HG03558 (cell line): Measurements from ENCODE around the gene CXXC5.

Source experiments
- ATAC-seq: cut with Tn5 transposase; IDR thresholded peaks from one replicate; pipeline ENCODE4 v1.9.1; 2021; ENCODE audit warnings: moderate number of reproducible peaks; ENCODE audit not compliant: unreplicated experiment; ENCODE audit errors: extremely low read depth

The CXXC5 gene

DNA sequence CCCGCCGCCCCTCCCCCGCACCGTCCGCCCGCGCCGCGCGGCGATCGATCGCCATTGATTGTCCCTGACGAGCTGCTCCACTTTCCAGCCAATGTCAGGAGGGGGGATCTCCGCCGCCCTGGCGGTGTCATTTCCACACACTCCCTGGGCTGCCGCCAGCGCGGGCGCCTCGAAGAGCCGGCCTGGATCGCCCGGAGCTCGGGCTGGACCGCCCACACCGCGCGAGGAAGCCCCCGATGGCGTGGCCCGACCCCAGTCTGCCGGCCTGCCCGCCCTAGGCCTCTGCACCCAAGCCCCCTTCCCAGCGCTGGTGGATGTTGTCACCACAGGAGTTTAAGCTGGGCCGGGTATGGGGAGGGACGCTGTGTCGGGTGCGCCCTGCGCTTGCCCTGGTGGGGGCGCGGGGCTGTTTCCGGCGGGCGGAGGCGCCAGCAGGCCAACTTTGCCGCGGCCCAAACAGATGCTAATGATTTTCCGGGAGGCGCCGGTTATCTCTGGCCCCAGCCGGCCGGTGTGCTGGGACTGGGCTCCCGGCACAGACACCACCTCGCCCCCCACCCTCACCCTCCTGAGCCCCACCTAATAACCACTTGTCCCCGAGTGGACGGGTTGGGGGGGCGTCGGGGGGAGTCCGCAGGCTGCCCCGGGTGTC, 10.6 kb upstream of the CXXC5 start:
- ATAC-seq: no peak

DNA sequence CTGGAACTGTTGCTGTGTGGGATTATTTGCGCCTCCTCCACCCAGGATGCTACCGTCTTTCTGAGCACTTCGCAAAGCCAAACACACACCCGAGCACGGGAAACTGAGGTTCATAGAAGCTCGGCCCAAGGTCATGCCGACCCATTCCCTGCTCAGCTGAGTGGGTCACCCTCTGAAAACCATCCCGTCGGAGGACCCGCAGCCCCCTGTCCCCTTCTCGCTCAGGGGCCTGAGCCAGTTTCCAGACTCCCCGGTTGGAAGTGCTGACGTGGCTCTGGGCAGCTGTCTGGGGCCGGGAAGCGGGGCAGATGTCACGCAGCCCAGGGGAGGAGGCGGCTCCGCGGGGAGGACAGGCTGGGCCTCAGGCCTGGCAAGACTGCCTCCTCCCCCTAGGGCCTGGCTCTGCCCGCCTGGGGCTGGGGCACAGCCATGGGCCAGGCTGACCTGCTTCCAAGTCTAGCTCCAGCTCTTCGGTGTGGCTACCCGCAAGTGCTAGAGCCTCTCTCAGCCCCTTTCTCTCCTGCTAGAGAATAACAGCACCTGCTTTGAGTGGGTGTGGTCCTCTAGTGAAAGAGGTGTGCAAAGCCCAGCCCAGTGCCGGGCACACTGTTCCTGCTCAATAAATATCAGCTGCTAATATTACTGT, 9.9 kb upstream of the CXXC5 start:
- ATAC-seq: no peak

DNA sequence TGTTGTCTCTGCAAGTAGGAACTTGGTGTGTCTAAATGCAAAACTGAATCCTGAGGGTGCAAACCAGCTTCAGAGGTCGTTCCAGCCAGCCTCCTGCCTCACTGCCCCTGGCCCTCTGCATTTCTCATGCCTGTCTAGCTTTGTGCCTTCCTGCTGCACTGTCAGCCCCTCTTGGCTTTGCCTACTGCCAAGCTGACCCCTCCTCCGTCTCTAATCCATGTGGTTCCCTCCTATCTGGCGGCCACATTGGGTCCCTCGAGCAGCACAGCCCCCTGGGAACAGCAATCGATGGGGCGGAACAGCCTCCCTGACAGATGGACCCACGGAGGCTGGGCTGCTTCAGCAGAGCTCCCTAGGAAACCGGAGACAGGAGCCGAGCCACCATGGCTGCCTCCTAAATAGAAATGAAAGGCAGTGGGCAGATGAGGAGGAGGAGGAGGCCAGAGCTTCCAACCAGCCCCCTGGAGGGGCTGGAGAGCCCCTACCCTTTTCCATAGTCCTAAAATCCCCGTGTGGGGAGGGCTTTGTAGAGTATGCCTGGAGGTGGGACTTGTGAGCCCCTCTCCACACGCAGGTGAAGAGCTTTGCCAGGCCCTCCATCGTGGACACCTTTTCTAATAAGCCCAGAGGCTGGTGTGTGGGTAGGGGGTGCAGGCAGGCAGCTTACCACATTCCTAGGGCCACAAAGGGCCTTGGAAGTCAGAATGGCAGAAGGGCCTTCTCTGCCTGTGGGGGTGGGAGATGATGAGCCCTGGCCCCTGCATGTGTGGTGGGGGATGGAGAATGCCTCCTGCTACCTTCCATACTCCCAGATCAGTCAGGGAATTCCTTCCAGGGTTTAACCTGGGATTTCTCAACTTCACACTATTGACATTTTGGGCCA, 9.2 kb upstream of the CXXC5 start:
- no peak for ATAC-seq

DNA sequence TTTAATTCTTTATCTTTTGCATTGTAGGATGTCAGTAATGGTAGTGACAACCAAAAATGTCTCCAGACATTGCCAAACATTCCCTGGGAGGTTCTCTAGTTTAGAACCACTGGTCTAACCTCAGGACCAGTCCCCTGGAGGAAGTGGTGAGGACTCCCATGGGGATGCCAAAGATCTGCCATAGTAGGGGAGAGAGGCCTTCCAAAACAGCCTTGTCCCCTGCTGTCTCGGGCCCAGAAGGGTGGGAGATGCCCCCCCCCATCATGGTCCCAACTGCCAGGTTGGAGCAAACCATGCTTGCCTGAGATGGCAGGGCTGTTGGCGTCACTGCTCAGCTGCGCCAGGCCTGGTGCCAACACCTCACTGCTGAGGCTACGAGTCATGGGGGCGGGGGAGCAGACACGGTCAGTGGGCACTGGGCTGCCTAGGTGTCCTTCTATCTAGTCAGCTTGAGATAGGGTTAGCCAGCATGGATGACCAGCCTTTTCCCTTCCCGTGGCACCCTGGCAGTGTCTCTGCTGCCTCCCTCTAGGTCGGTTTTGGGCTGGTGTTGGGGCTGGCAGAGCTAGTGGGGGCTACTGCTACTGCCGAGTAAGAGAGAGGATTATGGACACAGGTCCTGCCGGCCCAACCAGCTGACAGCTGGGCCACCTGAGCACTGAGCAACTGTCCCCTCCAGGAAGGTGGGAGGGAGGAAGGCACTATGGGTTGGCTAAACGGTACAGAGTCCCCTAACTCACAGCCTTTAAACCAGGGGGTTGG, 8.3 kb upstream of the CXXC5 start:
- ATAC-seq: no peak

DNA sequence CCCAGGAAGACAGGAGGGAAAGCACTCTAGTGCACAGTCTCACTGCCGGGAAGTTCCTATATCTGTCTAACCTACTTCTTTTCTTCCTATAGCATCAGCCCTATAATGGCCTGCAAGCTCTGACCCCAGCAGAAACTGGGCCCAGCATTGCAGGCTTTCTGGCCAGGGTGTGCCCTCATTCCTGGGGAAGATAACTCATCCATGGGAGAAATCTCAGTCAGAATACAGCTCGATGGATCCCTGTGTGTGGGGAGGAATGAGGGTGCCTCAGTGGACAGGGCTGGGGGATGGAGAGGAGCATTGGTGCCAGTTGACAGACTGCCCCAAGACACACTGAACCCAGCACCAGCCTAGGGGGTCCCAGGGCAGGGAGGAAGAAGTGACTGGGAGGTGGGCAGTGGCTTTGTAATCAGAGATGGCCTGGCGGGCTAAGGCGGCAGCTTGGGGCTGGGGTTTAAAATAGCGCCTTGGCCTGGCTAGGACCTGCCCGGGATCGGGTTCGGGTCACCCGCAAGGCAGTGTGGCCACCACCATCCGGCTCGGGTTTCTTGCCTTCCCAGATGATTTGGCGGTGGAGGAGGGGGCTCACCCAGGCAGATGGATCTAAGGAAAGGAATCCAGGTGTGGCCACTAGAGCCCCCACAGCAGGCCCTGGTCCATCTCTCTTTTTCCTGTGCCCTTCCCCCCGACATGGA, 7.6 kb upstream of the CXXC5 start:
- ATAC-seq: no peak

DNA sequence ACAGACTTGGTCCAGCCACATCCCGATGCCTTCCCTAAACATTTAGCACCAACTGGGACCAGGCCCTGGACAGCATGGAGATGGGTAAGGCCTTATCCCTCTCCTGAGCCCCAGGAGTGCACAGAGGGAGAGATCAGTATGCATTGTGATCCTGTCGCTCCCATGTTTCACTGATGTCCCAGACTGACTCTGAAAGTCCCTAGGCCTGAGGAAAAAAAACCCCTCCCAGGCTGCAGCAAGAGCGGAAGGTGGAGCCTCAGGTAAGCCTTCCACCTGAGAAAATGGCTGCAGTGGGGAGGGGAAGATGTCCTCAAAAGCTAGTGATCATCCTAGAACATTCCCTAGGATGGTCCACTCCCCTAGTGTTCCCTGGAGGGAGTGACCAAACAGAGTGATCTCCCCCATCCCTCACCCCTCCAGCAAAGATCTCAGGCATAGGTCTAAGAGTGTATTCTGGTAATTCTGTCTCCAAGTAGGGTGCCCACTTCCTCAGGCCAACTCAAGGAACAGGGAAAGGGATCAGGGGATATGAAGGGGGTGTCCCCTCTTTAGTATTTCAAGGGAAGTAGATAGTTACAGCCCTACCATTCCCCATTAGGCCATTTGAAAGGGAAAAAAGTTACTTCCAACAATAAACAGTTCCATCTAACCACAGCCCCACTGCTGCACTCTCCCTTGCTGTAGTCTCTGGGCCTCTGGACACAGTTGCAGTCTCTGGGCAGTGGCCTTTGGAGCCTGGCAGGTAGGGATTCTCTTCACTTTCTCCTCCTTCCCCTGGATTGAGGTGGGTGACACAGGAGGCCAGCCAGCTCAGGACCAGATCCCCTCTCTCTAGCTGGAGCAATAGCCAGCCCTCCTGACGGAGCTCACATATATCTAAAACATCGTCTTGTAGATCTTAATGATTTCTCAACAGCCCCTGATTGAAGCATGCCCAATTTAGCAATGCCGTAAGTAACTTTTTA, 6.8 kb upstream of the CXXC5 start:
- no peak for ATAC-seq

DNA sequence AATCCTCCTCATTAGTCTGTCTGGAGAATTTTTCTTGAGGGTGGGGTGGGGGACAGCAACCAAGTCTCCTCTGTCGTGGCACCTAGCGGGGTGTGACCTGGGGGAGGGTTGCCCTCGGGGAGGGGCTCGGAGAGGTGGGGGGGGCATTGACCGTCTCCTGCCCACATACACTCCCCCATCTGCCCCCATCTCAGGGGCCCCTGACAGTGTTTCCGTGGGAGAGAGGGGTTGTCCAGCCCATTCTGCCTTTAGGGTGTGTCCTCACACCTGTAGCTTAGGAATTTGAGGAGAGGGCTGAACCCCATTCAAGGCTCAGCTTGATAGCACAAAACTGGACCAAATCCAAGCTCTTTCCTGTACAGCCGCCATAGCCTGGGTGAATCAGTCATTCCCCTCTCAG, 5.9 kb upstream of the CXXC5 start:
- ATAC-seq: no peak

DNA sequence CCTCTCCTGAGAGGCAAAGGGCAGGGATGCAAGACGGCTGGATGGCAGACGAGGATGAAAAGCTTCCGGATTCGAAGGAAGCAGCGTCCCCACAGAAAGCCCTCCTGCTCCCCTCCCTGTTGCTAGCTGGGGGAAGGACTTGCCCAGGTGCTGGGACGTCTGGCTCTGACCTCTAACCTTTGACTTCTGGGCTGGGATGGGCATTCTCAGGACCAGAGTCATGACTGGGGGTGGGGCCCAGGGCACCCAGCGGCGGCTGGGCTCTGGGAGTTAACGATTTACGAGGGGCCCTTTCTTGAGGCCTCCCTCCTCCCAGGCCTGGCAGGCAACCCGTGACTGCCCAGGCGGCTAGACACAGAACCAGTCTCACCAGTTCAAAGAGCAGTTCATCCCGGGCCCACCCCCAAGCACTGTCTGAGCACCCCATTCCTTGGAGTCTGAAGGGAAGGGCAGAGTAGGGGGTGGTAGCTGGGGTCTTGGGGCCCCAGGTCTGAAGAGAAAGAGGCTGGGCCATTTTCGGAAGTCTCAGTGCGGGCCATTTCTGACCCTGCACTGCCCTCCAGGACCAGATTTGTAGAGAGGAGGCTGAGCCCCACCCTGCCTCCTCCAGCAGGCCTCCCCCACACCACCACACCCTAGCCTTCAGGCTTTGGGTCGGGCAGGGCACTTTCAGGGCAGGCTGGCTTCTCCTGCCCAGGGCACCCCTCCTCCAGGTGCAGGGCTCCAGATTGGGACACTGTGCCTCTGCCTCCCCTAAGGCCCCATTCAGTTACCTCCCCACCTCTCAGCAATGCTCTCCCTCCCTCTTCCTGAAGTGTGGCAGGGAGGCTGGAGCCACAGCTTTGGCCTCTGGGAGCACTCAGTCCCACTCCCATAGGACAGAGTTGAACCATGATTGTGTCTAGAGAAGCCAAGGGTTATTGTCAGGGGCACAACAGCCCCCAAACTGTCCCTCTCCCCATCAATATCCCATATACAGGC, 5.0 kb upstream of the CXXC5 start:
- no peak for ATAC-seq

DNA sequence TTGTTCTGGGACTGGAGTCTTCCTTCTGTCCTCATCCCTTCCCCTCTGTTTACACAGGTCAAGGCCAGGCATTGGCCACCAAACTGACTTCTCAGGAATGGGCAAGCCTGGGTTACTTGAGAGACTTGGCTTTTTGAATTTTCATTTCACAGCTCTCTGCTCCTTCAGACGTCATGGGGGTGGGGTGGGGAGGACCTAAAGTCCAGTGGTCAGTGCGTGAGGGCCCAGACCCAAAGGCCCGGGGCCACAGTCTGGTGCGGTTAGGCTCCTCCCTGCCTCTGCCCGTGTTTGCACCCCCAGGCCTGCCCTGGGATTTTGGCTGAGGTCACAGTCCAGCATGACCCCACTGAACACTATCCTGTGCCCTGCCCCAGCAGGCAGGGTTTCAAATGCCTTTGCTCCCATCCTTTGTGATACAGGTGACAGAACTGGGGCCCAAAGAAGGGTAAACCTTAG, 4.1 kb upstream of the CXXC5 start:
- no peak for ATAC-seq

DNA sequence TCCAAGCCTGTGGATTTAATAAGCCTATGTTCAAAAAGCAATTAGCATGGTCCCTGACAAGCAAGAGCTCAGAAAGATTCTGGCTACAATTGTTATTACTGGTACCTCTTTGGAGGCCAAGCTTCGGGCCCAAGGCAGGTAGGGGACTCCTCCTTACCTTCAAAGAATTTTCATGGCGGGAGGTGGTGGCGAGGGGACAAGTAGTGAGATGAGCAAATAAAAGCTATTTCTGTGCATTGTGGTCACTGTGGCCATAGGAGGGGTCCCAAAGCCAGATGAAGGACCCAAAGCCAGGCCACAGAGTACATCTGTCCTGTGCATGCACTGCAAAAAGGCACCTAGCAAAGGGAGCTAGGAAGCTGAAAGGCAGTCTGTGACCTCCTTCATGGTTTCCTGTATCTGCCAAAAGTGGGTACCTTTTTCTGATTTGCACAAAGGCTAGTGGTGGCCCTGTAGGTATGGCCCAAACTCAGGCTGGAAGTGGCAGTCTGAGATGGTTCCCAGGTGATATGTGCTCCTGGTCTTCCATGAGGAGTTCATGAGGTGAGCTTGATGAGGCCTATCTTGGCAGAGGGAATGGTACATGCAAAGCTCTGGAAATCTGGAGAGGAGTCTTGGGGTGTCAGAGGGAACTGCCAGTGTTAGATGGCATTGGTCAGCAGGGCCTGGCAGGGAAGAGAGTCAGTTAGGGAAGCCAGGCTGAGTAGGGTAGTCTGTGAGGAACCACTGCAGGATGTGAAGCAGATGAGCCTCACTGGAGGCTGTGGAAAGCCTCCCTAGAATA, 3.3 kb upstream of the CXXC5 start:
- no peak for ATAC-seq

DNA sequence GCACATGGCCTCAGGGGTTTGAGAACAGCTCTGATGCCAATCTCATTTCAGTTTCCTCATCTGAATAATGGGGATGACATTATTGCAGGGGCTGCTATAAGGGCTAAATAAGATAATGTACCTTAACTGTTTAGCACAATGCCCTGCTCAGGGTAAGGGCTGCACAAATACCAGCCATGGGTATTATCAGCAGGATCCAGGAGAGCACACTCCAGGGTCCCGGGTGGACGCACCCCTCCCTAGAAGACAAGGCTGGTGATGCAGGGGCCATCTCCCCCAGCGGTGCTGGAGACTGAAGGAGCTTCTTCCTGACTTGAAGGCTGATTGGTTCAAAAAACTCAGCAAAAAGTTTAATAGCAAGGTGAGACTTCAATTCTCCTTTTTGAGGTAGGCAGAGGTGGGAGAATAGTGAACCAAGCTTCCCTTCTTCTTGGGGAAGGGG, 2.7 kb upstream of the CXXC5 start:
- ATAC-seq: no peak

DNA sequence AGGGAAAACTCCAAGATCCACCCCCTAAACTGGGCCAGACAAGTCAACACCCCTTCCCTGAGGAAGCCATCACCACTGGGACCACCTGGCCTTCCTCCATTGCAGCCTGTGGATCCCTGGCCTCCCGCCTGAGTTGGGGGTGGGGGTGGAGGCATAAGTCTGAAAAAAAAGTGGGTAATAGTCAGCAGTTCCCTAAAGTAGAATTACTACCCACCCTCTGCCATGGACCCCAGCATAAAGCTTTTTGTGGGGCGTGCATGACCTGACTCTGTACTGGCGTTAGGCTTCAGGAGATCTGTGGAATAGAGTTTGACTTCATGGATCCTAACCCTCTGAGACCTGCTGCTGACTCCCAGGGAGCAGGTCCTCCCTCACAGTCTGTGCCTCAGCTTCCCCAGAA, 2.0 kb upstream of the CXXC5 start:
- no peak for ATAC-seq

DNA sequence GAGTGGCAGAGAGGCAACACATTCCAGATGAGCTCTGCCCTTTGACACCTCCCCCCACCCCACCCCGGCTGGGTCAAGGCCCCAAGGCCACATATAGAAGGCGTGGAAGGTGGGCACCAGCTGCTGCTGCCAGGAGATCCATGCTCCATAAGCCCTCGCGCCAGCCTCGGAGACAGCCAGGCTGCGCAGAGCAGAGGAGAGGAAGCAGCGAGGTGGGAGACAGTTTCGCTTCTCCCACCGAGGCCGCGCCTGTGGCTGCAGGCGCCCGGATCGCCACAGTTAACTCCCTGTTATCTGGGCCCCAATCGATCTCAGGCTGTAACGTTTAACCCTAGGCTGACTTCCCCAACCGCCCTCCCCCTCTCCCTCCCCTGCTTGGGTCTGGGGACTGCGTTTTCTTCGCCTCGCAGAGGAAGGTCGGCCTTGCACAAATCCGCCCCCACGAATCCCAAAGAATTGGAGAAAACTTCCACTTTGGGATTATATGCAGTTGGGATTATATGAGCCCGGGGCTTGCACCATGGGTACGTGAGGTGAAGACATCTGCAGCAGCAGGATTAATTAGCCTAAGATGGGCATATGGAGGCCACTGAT, 1.1 kb upstream of the CXXC5 start:
- ATAC-seq: no peak

DNA sequence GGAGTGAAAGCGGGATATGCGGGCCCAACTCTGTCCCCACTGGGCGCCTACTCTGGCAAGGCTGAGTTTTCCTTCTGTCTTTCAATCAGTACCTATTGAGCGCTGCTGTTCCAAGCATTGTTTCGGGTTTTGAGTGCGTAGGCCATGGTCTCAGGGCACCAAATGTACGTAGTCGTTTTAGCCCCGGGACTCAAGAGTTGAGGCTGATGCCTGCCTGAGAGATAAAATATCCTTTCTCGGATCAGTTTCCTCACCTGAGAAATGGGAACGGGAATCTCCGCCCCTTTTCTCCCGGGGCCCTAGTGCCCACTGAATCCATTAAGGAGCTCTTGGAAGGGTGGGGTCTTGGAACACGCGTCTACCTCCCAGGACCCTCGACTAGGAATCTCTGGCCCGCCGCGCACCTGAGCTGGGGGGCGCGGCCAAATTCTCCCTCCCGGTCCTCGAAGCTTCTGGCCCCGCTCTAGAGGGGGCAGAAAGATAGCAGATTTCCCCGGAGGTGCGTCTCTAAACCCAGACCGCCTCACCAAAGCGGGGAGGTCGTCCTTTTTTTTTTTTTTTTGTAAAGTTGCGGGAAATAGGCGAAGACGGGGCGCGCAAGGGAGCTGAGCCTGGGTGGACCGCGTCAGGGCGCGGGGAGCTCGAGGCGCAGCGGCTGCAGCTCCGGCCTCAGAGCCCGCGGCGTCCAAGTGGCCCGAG, 494 bp upstream of the CXXC5 start:
- no peak for ATAC-seq

DNA sequence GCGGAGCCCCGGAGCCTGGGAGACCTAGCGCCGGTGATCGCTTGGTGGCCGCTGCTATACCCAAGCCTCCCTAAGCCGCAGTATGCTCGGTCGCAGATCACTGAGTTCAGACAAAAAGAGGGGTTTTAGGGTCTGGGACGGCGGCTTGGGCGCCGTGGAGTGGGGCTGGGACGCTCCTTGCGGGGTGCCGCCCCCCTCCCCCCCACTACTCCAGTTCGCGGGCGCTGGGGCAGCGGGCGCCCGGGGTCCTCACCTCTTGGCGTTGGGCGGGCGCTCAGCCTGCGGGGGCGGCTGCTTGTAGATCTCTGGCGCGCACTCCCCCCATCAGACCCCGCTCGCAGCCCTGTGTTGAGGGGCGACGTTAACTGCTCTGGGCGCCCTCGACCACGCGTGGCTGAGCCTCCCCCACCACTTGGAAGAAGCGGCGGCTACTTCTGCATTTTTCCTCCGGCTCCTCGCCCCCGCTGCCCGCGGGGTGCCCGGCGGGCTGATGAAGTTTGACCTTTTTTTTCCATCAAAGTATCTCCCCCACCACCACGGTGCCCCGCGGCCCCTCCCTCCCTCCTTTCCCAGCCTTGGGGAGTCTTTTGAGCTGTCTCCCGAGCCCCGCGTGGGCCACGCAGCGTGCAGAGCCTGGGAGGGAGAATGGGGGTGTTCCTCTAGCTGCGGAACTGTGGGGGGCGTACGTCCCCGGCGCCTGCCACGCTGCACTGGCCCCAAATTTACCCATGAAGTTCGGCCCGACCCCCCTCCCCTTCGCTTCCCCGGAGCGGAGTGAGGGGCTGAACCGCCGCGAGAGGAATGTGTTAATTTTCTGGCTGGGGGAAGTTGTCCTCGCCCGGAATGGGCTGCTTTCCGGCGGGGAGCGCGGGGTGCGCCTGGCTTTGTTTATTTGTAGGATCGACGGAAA, 1.2 kb downstream of the CXXC5 start:
- no peak for ATAC-seq
